Fibroblast of lung (primary cell): ENCODE measurements around the gene SORCS2. TPM values are rescaled to one million over a fixed set of nuclear protein-coding genes. Genes with fewer than 3 reads are reported as not detected.

Source experiments
- DNase-seq, 2 donors: peaks; one replicate each; pipeline versions ENCODE4 v3.0.0 to v3.0.0-alpha.2; 2010; ENCODE audit warnings: low read depth in 2 of 2
- H2AFZ ChIP-seq: 2 replicates; pipeline ENCODE4 v1.5.1; 2012; ENCODE audit warnings: low read length, control low read depth, inconsistent platforms
- H3K27ac ChIP-seq: 2 replicates; pipeline ENCODE4 v1.5.1; 2011; ENCODE audit warnings: low read length, control low read depth; ENCODE audit not compliant: insufficient read depth
- H3K27me3 ChIP-seq: 2 replicates; pipeline ENCODE4 v1.5.1; 2011; ENCODE audit warnings: mild to moderate bottlenecking, low read length; ENCODE audit not compliant: control insufficient read depth, insufficient read depth
- H3K36me3 ChIP-seq: 2 replicates; pipeline ENCODE4 v1.5.1; 2011; ENCODE audit warnings: low read length; ENCODE audit not compliant: control insufficient read depth, insufficient read depth
- H3K4me1 ChIP-seq: 2 replicates; pipeline ENCODE4 v1.5.1; 2011; ENCODE audit warnings: low read length; ENCODE audit not compliant: control insufficient read depth, insufficient read depth; ENCODE audit errors: extremely low read depth
- H3K4me2 ChIP-seq: 2 replicates; pipeline ENCODE4 v1.5.1; 2011; ENCODE audit warnings: low read length, control low read depth; ENCODE audit not compliant: insufficient read depth; ENCODE audit errors: extremely low read depth
- H3K4me3 ChIP-seq, 4 experiments: fragments of 200-600 bp in 1 of 4; sonication (generic) in 1 of 4; replicated peaks in 1 of 4; 2 replicates each; pipeline ENCODE4 v1.5.1; 2011 to 2016; ENCODE audit warnings: low read length in 4 of 4, low read depth in 3 of 4, mild to moderate bottlenecking in 3 of 4, control low read depth in 2 of 4, inconsistent platforms in 1 of 4, mixed read lengths in 1 of 4; ENCODE audit not compliant: insufficient read depth in 1 of 4; ENCODE audit errors: control extremely low read depth in 1 of 4
- H3K79me2 ChIP-seq: 2 replicates; pipeline ENCODE4 v1.5.1; 2012; ENCODE audit warnings: mild to moderate bottlenecking, low read length, inconsistent platforms; ENCODE audit not compliant: control insufficient read depth, insufficient read depth
- H3K9ac ChIP-seq: 2 replicates; pipeline ENCODE4 v1.5.1; 2011; ENCODE audit warnings: mild to moderate bottlenecking, low read length, control low read depth; ENCODE audit not compliant: insufficient read depth
- H3K9me3 ChIP-seq: 2 replicates; pipeline ENCODE4 v1.5.1; 2012; ENCODE audit warnings: low read depth, low read length; ENCODE audit not compliant: control insufficient read depth, insufficient read depth
- H4K20me1 ChIP-seq: 2 replicates; pipeline ENCODE4 v1.5.1; 2011; ENCODE audit warnings: low read length; ENCODE audit not compliant: control insufficient read depth, insufficient read depth; ENCODE audit errors: extremely low read depth
- EZH2 ChIP-seq: IDR thresholded peaks from 2 replicates; pipeline ENCODE4 v1.5.1; 2012; ENCODE audit warnings: low read length, control low read depth, mild to moderate bottlenecking; ENCODE audit errors: missing control alignments
- polyA plus RNA-seq, 2 donors: library from polyadenylated mRNA; depleted of rRNA in 1 of 2; stranded (reverse) in 1 of 2; unstranded in 1 of 2; fragments of >200 nt; gene quantifications; 2 replicates each; pipeline ENCODE4 v1.2.1, GENCODE V29; 2011 to 2012; ENCODE audit warnings: missing spikeins in 1 of 2
- total RNA-seq: library from RNA; depleted of rRNA; stranded (reverse); fragments of >200 nt; gene quantifications from 2 replicates; pipeline ENCODE4 v1.2.1, GENCODE V29; 2014
- TF ChIP-seq, protein P1 (sequence below), 2 donors: IDR thresholded peaks in 1 of 2; conservative IDR thresholded peaks in 1 of 2; 1 replicate in 1 of 2; 2 replicates in 1 of 2; pipeline ENCODE4 v1.5.1; 2011 to 2012; ENCODE audit warnings: low read length in 2 of 2, control low read depth in 1 of 2, inconsistent platforms in 1 of 2, low read depth in 1 of 2, mild to moderate bottlenecking in 1 of 2

SORCS2 gene
- total and polyA plus RNA-seq, 2 donors (not counting 1 experiment from before 2014, with no cell fraction given), result 0.17 to 0.41 TPM

DNA sequence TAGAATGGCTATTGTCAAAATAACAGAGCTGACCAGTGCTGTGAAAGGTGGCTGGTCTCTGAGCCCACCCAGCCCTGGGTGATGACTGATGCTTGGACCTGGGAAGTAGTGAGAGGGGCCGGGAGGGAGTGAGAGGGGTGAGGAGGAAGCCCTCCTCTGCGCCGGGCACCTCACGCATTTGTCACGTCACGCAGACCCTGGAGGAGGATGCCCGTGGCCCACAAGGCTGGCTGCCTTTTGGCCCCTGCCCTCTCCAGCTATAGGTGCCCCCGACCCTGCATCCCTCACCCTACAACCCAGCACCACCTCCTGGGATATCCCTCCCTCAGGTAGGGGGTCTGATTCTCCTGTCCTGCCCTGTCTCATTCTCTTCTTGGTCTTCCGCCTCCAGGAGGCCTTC lies 539.9 kb downstream of the SORCS2 start:
- no peak overlapping the region for H3K4me3 ChIP-seq
- no peak for TF ChIP-seq EZH2
- TF ChIP-seq, protein P1, sequence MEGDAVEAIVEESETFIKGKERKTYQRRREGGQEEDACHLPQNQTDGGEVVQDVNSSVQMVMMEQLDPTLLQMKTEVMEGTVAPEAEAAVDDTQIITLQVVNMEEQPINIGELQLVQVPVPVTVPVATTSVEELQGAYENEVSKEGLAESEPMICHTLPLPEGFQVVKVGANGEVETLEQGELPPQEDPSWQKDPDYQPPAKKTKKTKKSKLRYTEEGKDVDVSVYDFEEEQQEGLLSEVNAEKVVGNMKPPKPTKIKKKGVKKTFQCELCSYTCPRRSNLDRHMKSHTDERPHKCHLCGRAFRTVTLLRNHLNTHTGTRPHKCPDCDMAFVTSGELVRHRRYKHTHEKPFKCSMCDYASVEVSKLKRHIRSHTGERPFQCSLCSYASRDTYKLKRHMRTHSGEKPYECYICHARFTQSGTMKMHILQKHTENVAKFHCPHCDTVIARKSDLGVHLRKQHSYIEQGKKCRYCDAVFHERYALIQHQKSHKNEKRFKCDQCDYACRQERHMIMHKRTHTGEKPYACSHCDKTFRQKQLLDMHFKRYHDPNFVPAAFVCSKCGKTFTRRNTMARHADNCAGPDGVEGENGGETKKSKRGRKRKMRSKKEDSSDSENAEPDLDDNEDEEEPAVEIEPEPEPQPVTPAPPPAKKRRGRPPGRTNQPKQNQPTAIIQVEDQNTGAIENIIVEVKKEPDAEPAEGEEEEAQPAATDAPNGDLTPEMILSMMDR (conservative IDR thresholded peaks at IDR 0.05 in 1 of 2, IDR thresholded peaks at IDR 0.05 in 1 of 2; ENCODE audit: low read depth in 1 of 2, low read length in 2 of 2), result no peak

DNA sequence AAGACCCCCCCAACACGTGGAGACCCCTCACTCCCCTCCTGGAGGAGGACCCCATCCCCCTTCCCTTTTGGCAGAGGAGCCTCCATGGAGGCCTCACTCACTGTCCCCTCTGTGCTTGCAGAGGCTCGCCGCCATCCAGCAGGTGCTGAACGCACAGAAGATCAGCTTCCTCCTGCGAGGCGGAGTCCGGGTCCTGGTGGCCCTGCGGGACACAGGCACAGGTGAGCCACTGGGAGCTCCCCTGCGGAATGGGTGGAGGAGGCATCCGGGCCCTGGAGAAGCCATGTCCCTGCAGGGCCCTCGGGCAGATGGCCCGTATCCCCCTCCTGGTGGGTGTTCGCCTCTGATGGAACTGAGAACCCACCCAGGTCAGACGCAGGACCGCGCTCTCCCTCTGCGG lies 540.9 kb downstream of the SORCS2 start:
- H3K4me2 ChIP-seq, result no peak overlapping the region
- H3K36me3 ChIP-seq, result no peaks in the 10 kb centered on the region
- no peaks in the 10 kb centered on the region for H3K27me3 ChIP-seq
- no peak overlapping the region for H2AFZ ChIP-seq
- H3K4me1 ChIP-seq, result no peaks in the 10 kb centered on the region
- no peaks in the 10 kb centered on the region for H3K9me3 ChIP-seq
- H3K4me3 ChIP-seq, result no peak overlapping the region
- no peak for TF ChIP-seq EZH2
- TF ChIP-seq, protein P1 (conservative IDR thresholded peaks at IDR 0.05 in 1 of 2, IDR thresholded peaks at IDR 0.05 in 1 of 2; ENCODE audit: low read depth in 1 of 2, low read length in 2 of 2), result no peak
- no peak for DNase-seq
- no peaks in the 10 kb centered on the region for H3K79me2 ChIP-seq
- no peak overlapping the region for H3K27ac ChIP-seq
- H3K9ac ChIP-seq, result no peak overlapping the region
- H4K20me1 ChIP-seq, result no peaks in the 10 kb centered on the region

More for the DNA sequence above, 539.9 kb downstream of the SORCS2 start:
- H3K9ac ChIP-seq, result no peak overlapping the region
- no peaks in the 10 kb centered on the region for H3K9me3 ChIP-seq
- no peaks in the 10 kb centered on the region for H4K20me1 ChIP-seq
- no peaks in the 10 kb centered on the region for H3K79me2 ChIP-seq
- DNase-seq, result no peak
- H3K4me2 ChIP-seq, result no peak overlapping the region
- H3K36me3 ChIP-seq, result no peaks in the 10 kb centered on the region
- no peaks in the 10 kb centered on the region for H3K27me3 ChIP-seq
- H3K27ac ChIP-seq, result no peak overlapping the region
- no peaks in the 10 kb centered on the region for H3K4me1 ChIP-seq
- H2AFZ ChIP-seq, result no peak overlapping the region

DNA sequence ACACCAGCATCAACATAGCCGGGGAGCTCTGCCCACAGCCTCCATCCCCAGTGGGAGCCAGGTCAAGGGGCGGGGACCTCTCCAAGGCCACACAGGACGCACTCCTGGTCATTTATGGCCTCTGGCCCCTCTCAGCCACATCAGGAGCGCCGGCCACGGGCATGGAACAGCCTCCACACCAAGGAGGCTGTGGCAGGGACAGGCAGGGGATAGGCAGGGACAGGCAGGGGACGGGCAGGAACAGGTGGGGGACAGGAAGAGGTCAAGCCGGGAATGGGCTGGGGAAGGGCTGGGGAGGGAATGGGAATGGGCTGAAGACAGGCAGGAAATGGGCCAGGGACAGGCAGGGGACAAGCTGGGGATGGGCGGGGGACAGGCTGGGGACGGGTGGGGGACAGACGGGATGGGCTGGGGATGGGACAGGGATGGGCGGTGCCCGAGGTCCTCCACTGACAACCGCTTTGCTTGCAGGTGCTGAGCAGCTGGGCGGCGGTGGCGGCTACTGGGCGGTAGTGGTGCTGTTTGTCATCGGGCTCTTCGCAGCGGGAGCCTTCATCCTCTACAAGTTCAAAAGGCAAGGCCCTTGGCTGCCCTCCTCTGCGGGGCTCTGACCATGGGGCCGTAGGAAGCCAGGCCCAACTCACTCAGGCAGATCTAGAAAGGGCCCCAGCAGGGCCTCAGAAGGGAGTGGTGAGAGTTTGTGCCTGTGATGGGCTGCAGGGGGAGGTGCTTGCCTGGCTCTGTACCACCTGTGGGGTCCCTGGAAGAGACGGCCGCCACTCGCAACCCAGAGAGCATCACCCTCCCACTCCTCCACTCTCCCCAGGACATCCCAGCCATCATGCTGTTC lies 541.7 kb downstream of the SORCS2 start:
- H3K9ac ChIP-seq, result no peak overlapping the region

More for the DNA sequence above, 541.7 kb downstream of the SORCS2 start:
- Histone ChIP-seq H3K9me3 (no peaks in the 10 kb centered on the region), H3K4me1 (no peaks in the 10 kb centered on the region), H3K4me2 (no peak overlapping the region), H3K4me3 (no peak overlapping the region), H3K36me3 (no peaks in the 10 kb centered on the region), H3K27me3 (no peaks in the 10 kb centered on the region), H3K27ac (no peak overlapping the region), H4K20me1 (no peaks in the 10 kb centered on the region), H3K79me2 (no peaks in the 10 kb centered on the region), H2AFZ (no peak overlapping the region)
- DNase-seq, result no peak
- TF ChIP-seq, protein P1 (conservative IDR thresholded peaks at IDR 0.05 in 1 of 2, IDR thresholded peaks at IDR 0.05 in 1 of 2; ENCODE audit: low read depth in 1 of 2, low read length in 2 of 2), result no peak
- TF ChIP-seq EZH2, result no peak
